ENCODE data around the gene CDCP1.
A peak's percentile ranks its signal among the peaks of the same experiment; 100 is the strongest.

CDCP1 gene

GRCh38 chr3:45178183-45179023 lies 32.2 kb upstream of the CDCP1 start:
- Histone ChIP-seq H3K36me3 (ENCODE audit: insufficient read depth, low read length) (no peaks in the 10 kb centered on the region), H3K9ac (ENCODE audit: insufficient read length) (no peak overlapping the region), H3K4me3 (no peak overlapping the region), H3K27ac (no peak overlapping the region), H3K9me3 (ENCODE audit: low read depth, low read length) (no peaks in the 10 kb centered on the region)
- no peak for DNase-seq (ENCODE audit: low read depth, low spot score)
- no peak for TF ChIP-seq FOXP2 (optimal IDR thresholded peaks at IDR 0.05; ENCODE audit: control extremely low read depth, extremely low read length, insufficient read depth)
- no peak for TF ChIP-seq POLR2AphosphoS5 (IDR thresholded peaks at IDR 0.05; ENCODE audit: borderline replicate concordance, low read depth, low read length)
- TF ChIP-seq EZH2 (IDR thresholded peaks at IDR 0.05), result no peak

- Histone ChIP-seq H3K9me3 (ENCODE audit: low read depth, low read length) (no peaks in the 10 kb centered on the region), H3K9ac (ENCODE audit: insufficient read length) (no peak overlapping the region), H3K36me3 (ENCODE audit: insufficient read depth, low read length) (no peaks in the 10 kb centered on the region), H3K27ac (no peak overlapping the region), H3K4me3 (no peak overlapping the region)
- TF ChIP-seq FOXP2 (optimal IDR thresholded peaks at IDR 0.05; ENCODE audit: control extremely low read depth, extremely low read length, insufficient read depth) (no peak), POLR2AphosphoS5 (IDR thresholded peaks at IDR 0.05; ENCODE audit: borderline replicate concordance, low read depth, low read length) (no peak), EZH2 (IDR thresholded peaks at IDR 0.05) (no peak)
- DNase-seq (ENCODE audit: low read depth, low spot score), result no peak
These were observed 30.7 kb upstream of the CDCP1 start for GRCh38 chr3:45176912-45177311.

GRCh38 chr3:45174234-45174633 lies 28.1 kb upstream of the CDCP1 start:
- Histone ChIP-seq H3K4me3 (no peak overlapping the region), H3K27ac (no peak overlapping the region), H3K9ac (ENCODE audit: insufficient read length) (no peak overlapping the region), H3K9me3 (ENCODE audit: low read depth, low read length) (no peaks in the 10 kb centered on the region), H3K36me3 (ENCODE audit: insufficient read depth, low read length) (no peaks in the 10 kb centered on the region)
- no peak for DNase-seq (ENCODE audit: low read depth, low spot score)
- TF ChIP-seq FOXP2 (optimal IDR thresholded peaks at IDR 0.05; ENCODE audit: control extremely low read depth, extremely low read length, insufficient read depth), result no peak
- TF ChIP-seq POLR2AphosphoS5 (IDR thresholded peaks at IDR 0.05; ENCODE audit: borderline replicate concordance, low read depth, low read length), result no peak
- TF ChIP-seq EZH2 (IDR thresholded peaks at IDR 0.05), result no peak

GRCh38 chr3:45173776-45174175 lies 27.6 kb upstream of the CDCP1 start:
- Histone ChIP-seq H3K36me3 (ENCODE audit: insufficient read depth, low read length) (no peaks in the 10 kb centered on the region), H3K9ac (ENCODE audit: insufficient read length) (no peak overlapping the region), H3K9me3 (ENCODE audit: low read depth, low read length) (no peaks in the 10 kb centered on the region), H3K27ac (no peak overlapping the region), H3K4me3 (no peak overlapping the region)
- DNase-seq (ENCODE audit: low read depth, low spot score), result no peak
- no peak for TF ChIP-seq EZH2 (IDR thresholded peaks at IDR 0.05)
- TF ChIP-seq POLR2AphosphoS5 (IDR thresholded peaks at IDR 0.05; ENCODE audit: borderline replicate concordance, low read depth, low read length), result no peak
- TF ChIP-seq FOXP2 (optimal IDR thresholded peaks at IDR 0.05; ENCODE audit: control extremely low read depth, extremely low read length, insufficient read depth), result no peak

GRCh38 chr3:45171283-45171682 lies 25.1 kb upstream of the CDCP1 start:
- Histone ChIP-seq H3K27ac (no peak overlapping the region), H3K9ac (ENCODE audit: insufficient read length) (no peak overlapping the region), H3K4me3 (no peak overlapping the region), H3K36me3 (ENCODE audit: insufficient read depth, low read length) (no peaks in the 10 kb centered on the region), H3K9me3 (ENCODE audit: low read depth, low read length) (no peaks in the 10 kb centered on the region)
- DNase-seq (ENCODE audit: low read depth, low spot score), result no peak
- TF ChIP-seq EZH2 (IDR thresholded peaks at IDR 0.05), result no peak
- no peak for TF ChIP-seq POLR2AphosphoS5 (IDR thresholded peaks at IDR 0.05; ENCODE audit: borderline replicate concordance, low read depth, low read length)
- TF ChIP-seq FOXP2 (optimal IDR thresholded peaks at IDR 0.05; ENCODE audit: control extremely low read depth, extremely low read length, insufficient read depth), result no peak

GRCh38 chr3:45170096-45170495 lies 23.9 kb upstream of the CDCP1 start:
- no peak overlapping the region for H3K27ac ChIP-seq
- H3K9me3 ChIP-seq (ENCODE audit: low read depth, low read length), result no peaks in the 10 kb centered on the region
- H3K36me3 ChIP-seq (ENCODE audit: insufficient read depth, low read length), result no peaks in the 10 kb centered on the region
- DNase-seq (ENCODE audit: low read depth, low spot score), result no peak
- no peak for TF ChIP-seq POLR2AphosphoS5 (IDR thresholded peaks at IDR 0.05; ENCODE audit: borderline replicate concordance, low read depth, low read length)
- TF ChIP-seq FOXP2 (optimal IDR thresholded peaks at IDR 0.05; ENCODE audit: control extremely low read depth, extremely low read length, insufficient read depth), result no peak
- TF ChIP-seq EZH2 (IDR thresholded peaks at IDR 0.05), result no peak
- H3K9ac ChIP-seq (ENCODE audit: insufficient read length), result no peak overlapping the region
- H3K4me3 ChIP-seq, result no peak overlapping the region

- Histone ChIP-seq H3K27ac (no peak overlapping the region), H3K9ac (ENCODE audit: insufficient read length) (no peak overlapping the region)
These were observed 23.1 kb upstream of the CDCP1 start for GRCh38 chr3:45169125-45169904.

GRCh38 chr3:45168451-45168850 lies 22.3 kb upstream of the CDCP1 start:
- no peak for TF ChIP-seq POLR2AphosphoS5 (IDR thresholded peaks at IDR 0.05; ENCODE audit: borderline replicate concordance, low read depth, low read length)
- no peak for TF ChIP-seq EZH2 (IDR thresholded peaks at IDR 0.05)
- no peak for TF ChIP-seq FOXP2 (optimal IDR thresholded peaks at IDR 0.05; ENCODE audit: control extremely low read depth, extremely low read length, insufficient read depth)
- Histone ChIP-seq H3K27ac (peak overlapping the region; percentile 94; the same call in 1 of the 2 replicates), H3K4me3 (no peak overlapping the region), H3K9me3 (ENCODE audit: low read depth, low read length) (no peaks in the 10 kb centered on the region), H3K9ac (ENCODE audit: insufficient read length) (no peak overlapping the region), H3K36me3 (ENCODE audit: insufficient read depth, low read length) (no peaks in the 10 kb centered on the region)
- no peak for DNase-seq (ENCODE audit: low read depth, low spot score)

More at GRCh38 chr3:45169125-45169904, 23.1 kb upstream of the CDCP1 start:
- TF ChIP-seq POLR2AphosphoS5 (IDR thresholded peaks at IDR 0.05; ENCODE audit: borderline replicate concordance, low read depth, low read length), result no peak
- no peak for TF ChIP-seq FOXP2 (optimal IDR thresholded peaks at IDR 0.05; ENCODE audit: control extremely low read depth, extremely low read length, insufficient read depth)
- TF ChIP-seq EZH2 (IDR thresholded peaks at IDR 0.05), result no peak
- DNase-seq (ENCODE audit: low read depth, low spot score), result no peak
- H3K9me3 ChIP-seq (ENCODE audit: low read depth, low read length), result no peaks in the 10 kb centered on the region
- H3K4me3 ChIP-seq, result no peak overlapping the region
- no peaks in the 10 kb centered on the region for H3K36me3 ChIP-seq (ENCODE audit: insufficient read depth, low read length)
